ENCODE data around the gene RAI1. TPM values are rescaled to one million over a fixed set of nuclear protein-coding genes. Genes with fewer than 3 reads are reported as not detected.
A peak's percentile ranks its signal among the peaks of the same experiment; 100 is the strongest.

RAI1 gene
- total and polyA plus RNA-seq, 2 of the 13 experiments (the other 11 are each of a cell fraction or from before 2014, with no cell fraction given) = 3.4 to 5.2 TPM

- TF ChIP-seq, protein P1, sequence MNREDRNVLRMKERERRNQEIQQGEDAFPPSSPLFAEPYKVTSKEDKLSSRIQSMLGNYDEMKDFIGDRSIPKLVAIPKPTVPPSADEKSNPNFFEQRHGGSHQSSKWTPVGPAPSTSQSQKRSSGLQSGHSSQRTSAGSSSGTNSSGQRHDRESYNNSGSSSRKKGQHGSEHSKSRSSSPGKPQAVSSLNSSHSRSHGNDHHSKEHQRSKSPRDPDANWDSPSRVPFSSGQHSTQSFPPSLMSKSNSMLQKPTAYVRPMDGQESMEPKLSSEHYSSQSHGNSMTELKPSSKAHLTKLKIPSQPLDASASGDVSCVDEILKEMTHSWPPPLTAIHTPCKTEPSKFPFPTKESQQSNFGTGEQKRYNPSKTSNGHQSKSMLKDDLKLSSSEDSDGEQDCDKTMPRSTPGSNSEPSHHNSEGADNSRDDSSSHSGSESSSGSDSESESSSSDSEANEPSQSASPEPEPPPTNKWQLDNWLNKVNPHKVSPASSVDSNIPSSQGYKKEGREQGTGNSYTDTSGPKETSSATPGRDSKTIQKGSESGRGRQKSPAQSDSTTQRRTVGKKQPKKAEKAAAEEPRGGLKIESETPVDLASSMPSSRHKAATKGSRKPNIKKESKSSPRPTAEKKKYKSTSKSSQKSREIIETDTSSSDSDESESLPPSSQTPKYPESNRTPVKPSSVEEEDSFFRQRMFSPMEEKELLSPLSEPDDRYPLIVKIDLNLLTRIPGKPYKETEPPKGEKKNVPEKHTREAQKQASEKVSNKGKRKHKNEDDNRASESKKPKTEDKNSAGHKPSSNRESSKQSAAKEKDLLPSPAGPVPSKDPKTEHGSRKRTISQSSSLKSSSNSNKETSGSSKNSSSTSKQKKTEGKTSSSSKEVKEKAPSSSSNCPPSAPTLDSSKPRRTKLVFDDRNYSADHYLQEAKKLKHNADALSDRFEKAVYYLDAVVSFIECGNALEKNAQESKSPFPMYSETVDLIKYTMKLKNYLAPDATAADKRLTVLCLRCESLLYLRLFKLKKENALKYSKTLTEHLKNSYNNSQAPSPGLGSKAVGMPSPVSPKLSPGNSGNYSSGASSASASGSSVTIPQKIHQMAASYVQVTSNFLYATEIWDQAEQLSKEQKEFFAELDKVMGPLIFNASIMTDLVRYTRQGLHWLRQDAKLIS (CRISPR knock-in tag; IDR thresholded peaks at IDR 0.05) = no peak
- peak; percentile 87; the same call in 1 of the 2 replicates for TF ChIP-seq MEIS1 (CRISPR knock-in tag; IDR thresholded peaks at IDR 0.05; ENCODE audit: borderline replicate concordance)
- peak; percentile 100 for TF ChIP-seq ZNF768 (CRISPR knock-in tag; IDR thresholded peaks at IDR 0.05)
- no peak for TF ChIP-seq ATRX (CRISPR knock-in tag; IDR thresholded peaks at IDR 0.05; ENCODE audit: borderline replicate concordance)
- no peak for TF ChIP-seq TFDP2 (CRISPR knock-in tag; IDR thresholded peaks at IDR 0.05)
- TF ChIP-seq PREB (CRISPR knock-in tag; IDR thresholded peaks at IDR 0.05) = no peak
- TF ChIP-seq ZFP90 (CRISPR knock-in tag; IDR thresholded peaks at IDR 0.05; ENCODE audit: borderline replicate concordance) = no peak
- TF ChIP-seq MBNL3 (CRISPR knock-in tag; conservative IDR thresholded peaks at IDR 0.05) = no peak
- TF ChIP-seq, protein P2, sequence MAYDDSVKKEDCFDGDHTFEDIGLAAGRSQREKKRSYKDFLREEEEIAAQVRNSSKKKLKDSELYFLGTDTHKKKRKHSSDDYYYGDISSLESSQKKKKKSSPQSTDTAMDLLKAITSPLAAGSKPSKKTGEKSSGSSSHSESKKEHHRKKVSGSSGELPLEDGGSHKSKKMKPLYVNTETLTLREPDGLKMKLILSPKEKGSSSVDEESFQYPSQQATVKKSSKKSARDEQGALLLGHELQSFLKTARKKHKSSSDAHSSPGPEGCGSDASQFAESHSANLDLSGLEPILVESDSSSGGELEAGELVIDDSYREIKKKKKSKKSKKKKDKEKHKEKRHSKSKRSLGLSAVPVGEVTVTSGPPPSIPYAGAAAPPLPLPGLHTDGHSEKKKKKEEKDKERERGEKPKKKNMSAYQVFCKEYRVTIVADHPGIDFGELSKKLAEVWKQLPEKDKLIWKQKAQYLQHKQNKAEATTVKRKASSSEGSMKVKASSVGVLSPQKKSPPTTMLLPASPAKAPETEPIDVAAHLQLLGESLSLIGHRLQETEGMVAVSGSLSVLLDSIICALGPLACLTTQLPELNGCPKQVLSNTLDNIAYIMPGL (CRISPR knock-in tag; IDR thresholded peaks at IDR 0.05; ENCODE audit: borderline replicate concordance in 1 of 2, low read depth in 1 of 2) = 0 out of 4 replicates have a peak, but pooled peaks have one; percentile 23 to 33
- TF ChIP-seq KDM3A (CRISPR knock-in tag; IDR thresholded peaks at IDR 0.05; ENCODE audit: low read depth) = no peak; the same call in 1 of the 2 replicates
- peak; percentile 45; the same call in 1 of the 2 replicates for TF ChIP-seq ZNF567 (CRISPR knock-in tag; IDR thresholded peaks at IDR 0.05; ENCODE audit: borderline replicate concordance)
- peak; percentile 68; the same call in 1 of the 2 replicates for TF ChIP-seq THRA (CRISPR knock-in tag; IDR thresholded peaks at IDR 0.05; ENCODE audit: borderline replicate concordance)
- TF ChIP-seq, protein P3, sequence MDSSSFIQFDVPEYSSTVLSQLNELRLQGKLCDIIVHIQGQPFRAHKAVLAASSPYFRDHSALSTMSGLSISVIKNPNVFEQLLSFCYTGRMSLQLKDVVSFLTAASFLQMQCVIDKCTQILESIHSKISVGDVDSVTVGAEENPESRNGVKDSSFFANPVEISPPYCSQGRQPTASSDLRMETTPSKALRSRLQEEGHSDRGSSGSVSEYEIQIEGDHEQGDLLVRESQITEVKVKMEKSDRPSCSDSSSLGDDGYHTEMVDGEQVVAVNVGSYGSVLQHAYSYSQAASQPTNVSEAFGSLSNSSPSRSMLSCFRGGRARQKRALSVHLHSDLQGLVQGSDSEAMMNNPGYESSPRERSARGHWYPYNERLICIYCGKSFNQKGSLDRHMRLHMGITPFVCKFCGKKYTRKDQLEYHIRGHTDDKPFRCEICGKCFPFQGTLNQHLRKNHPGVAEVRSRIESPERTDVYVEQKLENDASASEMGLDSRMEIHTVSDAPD (CRISPR knock-in tag; IDR thresholded peaks at IDR 0.05) = no peak
Measured at GRCh38 chr17:17710728-17711541, 29.7 kb downstream of the RAI1 start (continued).

Data from HepG2 (cell line).